A549 (cell line): Measurements from ENCODE around the gene CCL19.

Experiments
- BHLHE40 ChIP-seq: IDR thresholded peaks from 2 replicates; pipeline ENCODE4 v1.6.1; 2012; ENCODE audit warnings: low read depth, low read length, inconsistent platforms
- CEBPB ChIP-seq, 2 experiments: fragments of >200 bp in 1 of 2; sonication (Bioruptor Twin) in 1 of 2; formaldehyde crosslinking in 1 of 2; IDR thresholded peaks; 2 replicates each; pipeline ENCODE4 v1.6.1; 2012 to 2016
- CHD2 ChIP-seq: fragments of 150-350 bp; IDR thresholded peaks from 2 replicates; pipeline ENCODE4 v1.6.1; 2014; ENCODE audit warnings: low read length; ENCODE audit not compliant: partially characterized antibody
- CHD4 ChIP-seq: fragments of 200-600 bp; sonication (generic); IDR thresholded peaks from 2 replicates; pipeline ENCODE4 v1.6.1; 2016; ENCODE audit warnings: antibody characterized with exemption, mild to moderate bottlenecking, borderline replicate concordance
- ESRRA ChIP-seq: fragments of 150-350 bp; IDR thresholded peaks from 2 replicates; pipeline ENCODE4 v1.6.1; 2014; ENCODE audit warnings: mild to moderate bottlenecking, low read length, borderline replicate concordance
- MAZ ChIP-seq: fragments of 150-350 bp; IDR thresholded peaks from 2 replicates; pipeline ENCODE4 v1.6.1; 2014; ENCODE audit warnings: antibody characterized with exemption, low read depth, low read length, borderline replicate concordance
- POLR2A ChIP-seq: IDR thresholded peaks from 2 replicates; pipeline ENCODE4 v1.6.1; 2012; ENCODE audit warnings: mild to moderate bottlenecking, low read length
- RAD21 ChIP-seq, 2 experiments: fragments of >200 bp in 1 of 2; sonication (Bioruptor Twin) in 1 of 2; formaldehyde crosslinking in 1 of 2; IDR thresholded peaks in 1 of 2; conservative IDR thresholded peaks in 1 of 2; 2 replicates in 1 of 2; 3 replicates in 1 of 2; pipeline ENCODE4 v1.6.1; 2012 to 2018; ENCODE audit warnings: inconsistent platforms in 1 of 2
- TF ChIP-seq, protein P1 (sequence below): fragments of >200 bp; sonication (Bioruptor Twin); formaldehyde crosslinking; IDR thresholded peaks from 3 replicates; pipeline ENCODE4 v1.5.1; 2016
- TF ChIP-seq, protein P2 (sequence below): fragments of >200 bp; sonication (Bioruptor Twin); formaldehyde crosslinking; IDR thresholded peaks from 3 replicates; pipeline ENCODE4 v1.6.1; 2016
- TF ChIP-seq, protein P3 (sequence below): IDR thresholded peaks from 2 replicates; pipeline ENCODE4 v1.6.1; 2012

DNA sequence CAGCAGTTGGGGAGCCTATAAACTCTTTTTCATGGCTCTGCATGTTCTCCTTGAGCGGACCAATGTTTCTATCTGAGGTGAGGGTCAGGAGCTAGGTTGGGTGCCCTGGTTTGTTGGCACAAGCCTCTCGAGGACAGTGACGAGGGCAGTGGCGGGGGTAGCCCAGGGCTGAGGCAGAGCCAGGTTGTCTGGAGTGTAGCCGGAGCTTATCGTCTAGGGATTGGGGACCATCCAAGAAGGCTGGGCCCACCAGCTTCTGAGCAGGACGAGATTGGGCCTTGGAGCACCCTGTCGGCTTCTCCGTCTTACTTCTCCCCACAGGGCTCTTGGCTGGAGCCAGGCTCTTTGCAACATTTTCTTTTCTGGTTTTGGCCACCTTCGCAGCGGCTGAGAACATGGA, 32.1 kb upstream of the CCL19 start:
- TF ChIP-seq CHD2 (no peak), POLR2A (no peak), CHD4 (no peak), ESRRA (no peak), BHLHE40 (no peak), RAD21 (conservative IDR thresholded peaks at IDR 0.05 in 1 of 2, IDR thresholded peaks at IDR 0.05 in 1 of 2) (no peak), CEBPB (IDR thresholded peaks at IDR 0.05) (no peak), MAZ (no peak)
- TF ChIP-seq, protein P1, sequence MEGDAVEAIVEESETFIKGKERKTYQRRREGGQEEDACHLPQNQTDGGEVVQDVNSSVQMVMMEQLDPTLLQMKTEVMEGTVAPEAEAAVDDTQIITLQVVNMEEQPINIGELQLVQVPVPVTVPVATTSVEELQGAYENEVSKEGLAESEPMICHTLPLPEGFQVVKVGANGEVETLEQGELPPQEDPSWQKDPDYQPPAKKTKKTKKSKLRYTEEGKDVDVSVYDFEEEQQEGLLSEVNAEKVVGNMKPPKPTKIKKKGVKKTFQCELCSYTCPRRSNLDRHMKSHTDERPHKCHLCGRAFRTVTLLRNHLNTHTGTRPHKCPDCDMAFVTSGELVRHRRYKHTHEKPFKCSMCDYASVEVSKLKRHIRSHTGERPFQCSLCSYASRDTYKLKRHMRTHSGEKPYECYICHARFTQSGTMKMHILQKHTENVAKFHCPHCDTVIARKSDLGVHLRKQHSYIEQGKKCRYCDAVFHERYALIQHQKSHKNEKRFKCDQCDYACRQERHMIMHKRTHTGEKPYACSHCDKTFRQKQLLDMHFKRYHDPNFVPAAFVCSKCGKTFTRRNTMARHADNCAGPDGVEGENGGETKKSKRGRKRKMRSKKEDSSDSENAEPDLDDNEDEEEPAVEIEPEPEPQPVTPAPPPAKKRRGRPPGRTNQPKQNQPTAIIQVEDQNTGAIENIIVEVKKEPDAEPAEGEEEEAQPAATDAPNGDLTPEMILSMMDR = no peak
- TF ChIP-seq, protein P2, sequence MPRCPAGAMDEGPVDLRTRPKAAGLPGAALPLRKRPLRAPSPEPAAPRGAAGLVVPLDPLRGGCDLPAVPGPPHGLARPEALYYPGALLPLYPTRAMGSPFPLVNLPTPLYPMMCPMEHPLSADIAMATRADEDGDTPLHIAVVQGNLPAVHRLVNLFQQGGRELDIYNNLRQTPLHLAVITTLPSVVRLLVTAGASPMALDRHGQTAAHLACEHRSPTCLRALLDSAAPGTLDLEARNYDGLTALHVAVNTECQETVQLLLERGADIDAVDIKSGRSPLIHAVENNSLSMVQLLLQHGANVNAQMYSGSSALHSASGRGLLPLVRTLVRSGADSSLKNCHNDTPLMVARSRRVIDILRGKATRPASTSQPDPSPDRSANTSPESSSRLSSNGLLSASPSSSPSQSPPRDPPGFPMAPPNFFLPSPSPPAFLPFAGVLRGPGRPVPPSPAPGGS = no peak
- TF ChIP-seq, protein P3, sequence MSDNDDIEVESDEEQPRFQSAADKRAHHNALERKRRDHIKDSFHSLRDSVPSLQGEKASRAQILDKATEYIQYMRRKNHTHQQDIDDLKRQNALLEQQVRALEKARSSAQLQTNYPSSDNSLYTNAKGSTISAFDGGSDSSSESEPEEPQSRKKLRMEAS = no peak
